ENCODE measurements around the gene MAST2.
"Not testable (repeated sequence)": the region's sequence is repeated elsewhere in the genome, so short reads cannot be mapped to it uniquely, and the experiment has no call there.

MAST2 gene

GRCh38 chr1:45857101-45857700 lies 53.8 kb downstream of the MAST2 start:
- H3K36me3 ChIP-seq (ENCODE audit: insufficient read depth): no peaks in the 10 kb centered on the region
- H3K4me3 ChIP-seq (IDR thresholded peaks at IDR 0.05; ENCODE audit: insufficient read depth, low read depth, low read length): no peak overlapping the region
- H2AFZ ChIP-seq (ENCODE audit: low read depth): no peak overlapping the region
- no peak overlapping the region for H3K4me2 ChIP-seq
- TF ChIP-seq, protein P1, sequence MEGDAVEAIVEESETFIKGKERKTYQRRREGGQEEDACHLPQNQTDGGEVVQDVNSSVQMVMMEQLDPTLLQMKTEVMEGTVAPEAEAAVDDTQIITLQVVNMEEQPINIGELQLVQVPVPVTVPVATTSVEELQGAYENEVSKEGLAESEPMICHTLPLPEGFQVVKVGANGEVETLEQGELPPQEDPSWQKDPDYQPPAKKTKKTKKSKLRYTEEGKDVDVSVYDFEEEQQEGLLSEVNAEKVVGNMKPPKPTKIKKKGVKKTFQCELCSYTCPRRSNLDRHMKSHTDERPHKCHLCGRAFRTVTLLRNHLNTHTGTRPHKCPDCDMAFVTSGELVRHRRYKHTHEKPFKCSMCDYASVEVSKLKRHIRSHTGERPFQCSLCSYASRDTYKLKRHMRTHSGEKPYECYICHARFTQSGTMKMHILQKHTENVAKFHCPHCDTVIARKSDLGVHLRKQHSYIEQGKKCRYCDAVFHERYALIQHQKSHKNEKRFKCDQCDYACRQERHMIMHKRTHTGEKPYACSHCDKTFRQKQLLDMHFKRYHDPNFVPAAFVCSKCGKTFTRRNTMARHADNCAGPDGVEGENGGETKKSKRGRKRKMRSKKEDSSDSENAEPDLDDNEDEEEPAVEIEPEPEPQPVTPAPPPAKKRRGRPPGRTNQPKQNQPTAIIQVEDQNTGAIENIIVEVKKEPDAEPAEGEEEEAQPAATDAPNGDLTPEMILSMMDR (conservative IDR thresholded peaks at IDR 0.05; ENCODE audit: low read depth, low read length): no peak
- H3K9ac ChIP-seq: no peak overlapping the region
- H3K27me3 ChIP-seq (ENCODE audit: insufficient read depth, low read depth): no peaks in the 10 kb centered on the region
- H4K20me1 ChIP-seq (ENCODE audit: insufficient read depth): no peaks in the 10 kb centered on the region
- no peak overlapping the region for H3K27ac ChIP-seq
- H3K79me2 ChIP-seq (ENCODE audit: insufficient read depth, low read depth): peaks cover 5% of the 10 kb centered on the region; the same call in 1 of the 2 replicates
- no peaks in the 10 kb centered on the region for H3K4me1 ChIP-seq (ENCODE audit: low read depth, poor library complexity, severe bottlenecking)

GRCh38 chr1:45857755-45858492 lies 54.5 kb downstream of the MAST2 start:
- not testable (repeated sequence) for H3K79me2 ChIP-seq (ENCODE audit: insufficient read depth, low read depth); H3K36me3 ChIP-seq (ENCODE audit: insufficient read depth); H2AFZ ChIP-seq (ENCODE audit: low read depth); H4K20me1 ChIP-seq (ENCODE audit: insufficient read depth); H3K9ac ChIP-seq; H3K27ac ChIP-seq; H3K4me1 ChIP-seq (ENCODE audit: low read depth, poor library complexity, severe bottlenecking); H3K4me2 ChIP-seq; H3K27me3 ChIP-seq (ENCODE audit: insufficient read depth, low read depth); H3K4me3 ChIP-seq (IDR thresholded peaks at IDR 0.05; ENCODE audit: insufficient read depth, low read depth, low read length)

DNA sequence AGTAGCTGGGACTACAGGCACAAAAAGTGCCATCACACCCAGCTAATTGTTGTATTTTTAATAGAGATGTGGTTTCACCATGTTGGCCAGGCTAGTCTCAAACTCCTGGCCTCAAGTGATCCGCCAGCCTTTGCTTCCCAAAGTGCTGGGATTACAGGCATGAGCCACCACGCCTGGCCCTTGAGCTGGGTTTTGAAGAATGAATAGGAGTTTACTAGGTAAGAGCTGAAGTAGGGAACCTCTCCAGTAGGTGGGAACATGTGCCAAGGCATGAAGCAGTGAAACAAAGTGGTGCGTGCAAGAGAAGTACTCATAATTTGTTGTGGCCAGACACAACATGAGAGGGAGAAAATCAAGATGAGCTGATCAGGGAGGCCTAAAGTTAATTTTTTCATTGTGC lies 55.8 kb downstream of the MAST2 start:
- TF ChIP-seq, protein P1 (conservative IDR thresholded peaks at IDR 0.05; ENCODE audit: low read depth, low read length): no peak
- H3K27me3 ChIP-seq (ENCODE audit: insufficient read depth, low read depth): no peaks in the 10 kb centered on the region
- H3K27ac ChIP-seq: no peak overlapping the region
- no peak overlapping the region for H3K4me2 ChIP-seq
- no peak overlapping the region for H3K4me3 ChIP-seq (IDR thresholded peaks at IDR 0.05; ENCODE audit: insufficient read depth, low read depth, low read length)
- H3K4me1 ChIP-seq (ENCODE audit: low read depth, poor library complexity, severe bottlenecking): no peaks in the 10 kb centered on the region
- no peaks in the 10 kb centered on the region for H3K36me3 ChIP-seq (ENCODE audit: insufficient read depth)
- H4K20me1 ChIP-seq (ENCODE audit: insufficient read depth): no peaks in the 10 kb centered on the region
- H3K79me2 ChIP-seq (ENCODE audit: insufficient read depth, low read depth): no peaks in the 10 kb centered on the region
- H2AFZ ChIP-seq (ENCODE audit: low read depth): no peak overlapping the region
- H3K9ac ChIP-seq: no peak overlapping the region

- Histone ChIP-seq H3K27me3 (ENCODE audit: insufficient read depth, low read depth) (no peaks in the 10 kb centered on the region), H2AFZ (ENCODE audit: low read depth) (no peak overlapping the region), H3K4me1 (ENCODE audit: low read depth, poor library complexity, severe bottlenecking) (no peaks in the 10 kb centered on the region), H4K20me1 (ENCODE audit: insufficient read depth) (no peaks in the 10 kb centered on the region), H3K36me3 (ENCODE audit: insufficient read depth) (no peaks in the 10 kb centered on the region), H3K27ac (no peak overlapping the region), H3K79me2 (ENCODE audit: insufficient read depth, low read depth) (no peaks in the 10 kb centered on the region), H3K9ac (no peak overlapping the region), H3K4me2 (no peak overlapping the region), H3K4me3 (IDR thresholded peaks at IDR 0.05; ENCODE audit: insufficient read depth, low read depth, low read length) (no peak overlapping the region)
- TF ChIP-seq, protein P1 (conservative IDR thresholded peaks at IDR 0.05; ENCODE audit: low read depth, low read length): no peak
These were observed 58.6 kb downstream of the MAST2 start for GRCh38 chr1:45862008-45862407.

DNA sequence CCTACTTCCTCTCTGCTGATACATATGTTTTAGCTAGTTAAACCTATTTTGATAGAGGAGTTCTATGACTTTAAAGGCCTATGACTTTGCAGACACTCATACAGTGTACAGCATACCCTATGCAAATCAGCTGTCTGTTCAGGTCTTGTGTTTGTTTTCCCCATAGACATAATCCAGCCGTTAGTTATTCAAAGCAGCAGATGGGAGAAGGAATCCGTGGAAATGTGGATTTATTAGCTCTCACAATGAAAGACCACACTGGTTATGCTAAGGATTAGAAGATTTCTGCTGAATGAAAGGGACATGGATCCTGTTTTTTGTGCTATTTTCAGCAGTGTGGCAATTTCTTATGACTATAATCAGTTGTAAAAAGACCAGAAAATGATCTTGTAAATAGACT lies 59.8 kb downstream of the MAST2 start:
- Histone ChIP-seq H3K79me2 (ENCODE audit: insufficient read depth, low read depth) (no peaks in the 10 kb centered on the region), H3K4me1 (ENCODE audit: low read depth, poor library complexity, severe bottlenecking) (peaks cover 9% of the 10 kb centered on the region), H3K4me2 (no peak overlapping the region), H3K9ac (no peak overlapping the region), H2AFZ (ENCODE audit: low read depth) (no peak overlapping the region), H3K36me3 (ENCODE audit: insufficient read depth) (no peaks in the 10 kb centered on the region), H4K20me1 (ENCODE audit: insufficient read depth) (no peaks in the 10 kb centered on the region), H3K27me3 (ENCODE audit: insufficient read depth, low read depth) (no peaks in the 10 kb centered on the region), H3K4me3 (IDR thresholded peaks at IDR 0.05; ENCODE audit: insufficient read depth, low read depth, low read length) (no peak overlapping the region), H3K27ac (no peak overlapping the region)
- TF ChIP-seq, protein P1 (conservative IDR thresholded peaks at IDR 0.05; ENCODE audit: low read depth, low read length): no peak
